ENCODE measurements around the gene JOSD1.

DNA sequence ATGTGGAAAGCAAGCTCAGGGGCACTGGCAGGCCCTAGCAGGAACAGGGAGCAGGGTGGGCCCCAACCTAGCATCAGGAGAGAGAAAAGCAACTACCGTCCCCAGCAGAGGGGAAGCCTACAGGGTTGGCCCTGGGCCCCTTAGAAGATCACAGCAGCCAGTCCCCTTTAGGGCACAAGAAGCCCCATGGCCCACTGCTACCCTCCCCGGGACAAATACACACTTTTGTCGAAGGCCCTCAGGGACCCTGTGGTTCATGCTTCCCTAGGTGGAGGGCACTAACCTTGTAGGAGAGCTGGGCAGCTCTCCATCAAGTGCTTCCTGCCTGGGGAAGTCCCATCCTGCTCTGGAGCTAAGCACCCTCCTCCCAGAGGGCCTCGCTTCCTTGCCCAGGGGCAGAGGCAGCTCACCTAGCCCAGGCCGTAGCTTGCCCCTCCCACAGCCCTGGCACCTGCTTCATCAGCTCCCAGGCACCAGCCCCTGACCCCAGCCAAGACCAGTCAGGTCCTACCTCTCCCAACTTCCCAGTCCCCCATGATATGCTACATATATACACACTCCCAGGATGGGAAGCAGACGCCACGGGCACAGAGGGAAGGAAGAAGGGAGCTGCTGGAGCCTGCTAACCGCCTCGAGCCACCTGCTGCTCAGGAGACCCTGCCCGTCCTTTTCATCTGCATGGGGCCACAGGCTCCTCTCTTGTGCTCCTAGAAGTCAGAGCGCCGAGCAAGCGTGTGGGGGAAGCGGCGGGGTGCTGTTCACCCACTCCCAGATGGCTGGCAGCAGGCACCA, 34.9 kb upstream of the JOSD1 start:
- TF ChIP-seq, protein P1, sequence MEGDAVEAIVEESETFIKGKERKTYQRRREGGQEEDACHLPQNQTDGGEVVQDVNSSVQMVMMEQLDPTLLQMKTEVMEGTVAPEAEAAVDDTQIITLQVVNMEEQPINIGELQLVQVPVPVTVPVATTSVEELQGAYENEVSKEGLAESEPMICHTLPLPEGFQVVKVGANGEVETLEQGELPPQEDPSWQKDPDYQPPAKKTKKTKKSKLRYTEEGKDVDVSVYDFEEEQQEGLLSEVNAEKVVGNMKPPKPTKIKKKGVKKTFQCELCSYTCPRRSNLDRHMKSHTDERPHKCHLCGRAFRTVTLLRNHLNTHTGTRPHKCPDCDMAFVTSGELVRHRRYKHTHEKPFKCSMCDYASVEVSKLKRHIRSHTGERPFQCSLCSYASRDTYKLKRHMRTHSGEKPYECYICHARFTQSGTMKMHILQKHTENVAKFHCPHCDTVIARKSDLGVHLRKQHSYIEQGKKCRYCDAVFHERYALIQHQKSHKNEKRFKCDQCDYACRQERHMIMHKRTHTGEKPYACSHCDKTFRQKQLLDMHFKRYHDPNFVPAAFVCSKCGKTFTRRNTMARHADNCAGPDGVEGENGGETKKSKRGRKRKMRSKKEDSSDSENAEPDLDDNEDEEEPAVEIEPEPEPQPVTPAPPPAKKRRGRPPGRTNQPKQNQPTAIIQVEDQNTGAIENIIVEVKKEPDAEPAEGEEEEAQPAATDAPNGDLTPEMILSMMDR (IDR thresholded peaks at IDR 0.05), result no peak
- TF ChIP-seq POLR2A (IDR thresholded peaks at IDR 0.05), result no peak

Measured in testis (tissue), 2 donors.